PC-3 (cell line): ENCODE measurements around the gene SDSL. TPM values are rescaled to one million over a fixed set of nuclear protein-coding genes. Genes with fewer than 3 reads are reported as not detected.

Source experiments
- ATAC-seq: fragments of 200-7000 bp; cut with Tn5 transposase; 2 replicates; pipeline ENCODE4 v1.9.1; 2020; ENCODE audit warnings: mild to moderate bottlenecking, moderate library complexity
- BruUV-seq: library from RNA; stranded (reverse); fragments of 400-500 nt; replicated peaks from 2 replicates; lab custom pipeline; 2021; lab: Mats Ljungman, UMichigan
- CTCF ChIA-PET: fragments of 300-600 bp; sonication (Branson Sonifier 250); formaldehyde crosslinking; loops from one replicate; lab custom pipeline; 2022; ENCODE audit warnings: antibody characterized with exemption; lab: Charles Lee
- POLR2A ChIA-PET: fragments of 300-600 bp; sonication (Branson Sonifier 250); formaldehyde crosslinking; loops from one replicate; lab custom pipeline; 2022; ENCODE audit warnings: antibody characterized with exemption; ENCODE audit not compliant: unreplicated experiment; lab: Charles Lee
- DNase-seq: peaks from one replicate; pipeline ENCODE4 v3.0.0-alpha.2; 2015
- H2AFZ ChIP-seq: fragments of 300-600 bp; sonication (generic); 2 replicates; pipeline ENCODE4 v1.6.0; 2016; ENCODE audit warnings: antibody characterized with exemption, low read length
- H3F3A ChIP-seq: fragments of 300-600 bp; sonication (generic); one replicate; pipeline ENCODE4 v1.6.0; 2017; ENCODE audit warnings: antibody characterized with exemption, low read length, control low read depth, mild to moderate bottlenecking; ENCODE audit not compliant: unreplicated experiment
- H3K27ac ChIP-seq: fragments of 300-600 bp; sonication (generic); 2 replicates; pipeline ENCODE4 v1.5.1; 2016; ENCODE audit warnings: mild to moderate bottlenecking, low read length
- H3K27me3 ChIP-seq: fragments of 300-600 bp; sonication (generic); 2 replicates; pipeline ENCODE4 v1.6.1; 2016; ENCODE audit warnings: low read length, mixed read lengths
- H3K36me3 ChIP-seq: fragments of 300-600 bp; sonication (generic); 2 replicates; pipeline ENCODE4 v1.6.1; 2016; ENCODE audit warnings: low read depth, mixed run types, low read length, mixed read lengths
- H3K4me1 ChIP-seq: fragments of 300-600 bp; sonication (generic); 2 replicates; pipeline ENCODE4 v1.5.1; 2016; ENCODE audit warnings: low read length; ENCODE audit not compliant: insufficient read depth
- H3K4me2 ChIP-seq: fragments of 300-600 bp; sonication (generic); 2 replicates; pipeline ENCODE4 v1.6.0; 2016; ENCODE audit warnings: low read length
- H3K4me3 ChIP-seq: fragments of 300-600 bp; sonication (generic); 2 replicates; pipeline ENCODE4 v1.5.1; 2016; ENCODE audit warnings: mild to moderate bottlenecking, low read length, mixed read lengths
- H3K79me2 ChIP-seq: fragments of 300-600 bp; sonication (generic); 2 replicates; pipeline ENCODE4 v1.6.1; 2017; ENCODE audit warnings: low read length, mixed read lengths
- H3K9ac ChIP-seq: fragments of 300-600 bp; sonication (generic); 2 replicates; pipeline ENCODE4 v1.6.0; 2016; ENCODE audit warnings: mild to moderate bottlenecking, low read length
- H3K9me2 ChIP-seq: fragments of 300-600 bp; sonication (generic); replicated peaks from 2 replicates; pipeline ENCODE4 v1.6.1; 2016; ENCODE audit warnings: mixed run types, low read length, mixed read lengths
- H3K9me3 ChIP-seq: fragments of 300-600 bp; sonication (generic); 2 replicates; pipeline ENCODE4 v1.6.1; 2016; ENCODE audit warnings: low read length, mixed read lengths
- H4K20me1 ChIP-seq: fragments of 300-600 bp; sonication (generic); 2 replicates; pipeline ENCODE4 v1.6.1; 2016; ENCODE audit warnings: low read length, mixed read lengths
- EZH2 ChIP-seq: fragments of 300-600 bp; sonication (generic); IDR thresholded peaks from one replicate; pipeline ENCODE4 v1.6.1; 2017; ENCODE audit warnings: antibody characterized with exemption, mild to moderate bottlenecking, low read length; ENCODE audit not compliant: unreplicated experiment
- EZH2phosphoT487 ChIP-seq: fragments of 300-600 bp; sonication (generic); IDR thresholded peaks from 2 replicates; pipeline ENCODE4 v1.6.1; 2018; ENCODE audit warnings: mild to moderate bottlenecking, antibody characterized with exemption, low read length, borderline replicate concordance
- intact Hi-C: fragments of 100-400 bp; cut with micrococcal nuclease; formaldehyde crosslinking; loops from 2 replicates; pipeline ENCODE4 v1.9.0; 2023
- total RNA-seq: library from RNA; depleted of rRNA; stranded (reverse); fragments of >200 nt; gene quantifications from 2 replicates; pipeline ENCODE4 v1.2.3, GENCODE V29; 2014
- TF ChIP-seq, protein P1 (sequence below): fragments of 300-600 bp; sonication (generic); conservative IDR thresholded peaks from 2 replicates; pipeline ENCODE4 v1.5.1; 2017; ENCODE audit warnings: antibody characterized with exemption, low read depth, mild to moderate bottlenecking, low read length

The SDSL gene
- total RNA-seq, 1 experiment from 2014 or later = 14.0 TPM

DNA sequence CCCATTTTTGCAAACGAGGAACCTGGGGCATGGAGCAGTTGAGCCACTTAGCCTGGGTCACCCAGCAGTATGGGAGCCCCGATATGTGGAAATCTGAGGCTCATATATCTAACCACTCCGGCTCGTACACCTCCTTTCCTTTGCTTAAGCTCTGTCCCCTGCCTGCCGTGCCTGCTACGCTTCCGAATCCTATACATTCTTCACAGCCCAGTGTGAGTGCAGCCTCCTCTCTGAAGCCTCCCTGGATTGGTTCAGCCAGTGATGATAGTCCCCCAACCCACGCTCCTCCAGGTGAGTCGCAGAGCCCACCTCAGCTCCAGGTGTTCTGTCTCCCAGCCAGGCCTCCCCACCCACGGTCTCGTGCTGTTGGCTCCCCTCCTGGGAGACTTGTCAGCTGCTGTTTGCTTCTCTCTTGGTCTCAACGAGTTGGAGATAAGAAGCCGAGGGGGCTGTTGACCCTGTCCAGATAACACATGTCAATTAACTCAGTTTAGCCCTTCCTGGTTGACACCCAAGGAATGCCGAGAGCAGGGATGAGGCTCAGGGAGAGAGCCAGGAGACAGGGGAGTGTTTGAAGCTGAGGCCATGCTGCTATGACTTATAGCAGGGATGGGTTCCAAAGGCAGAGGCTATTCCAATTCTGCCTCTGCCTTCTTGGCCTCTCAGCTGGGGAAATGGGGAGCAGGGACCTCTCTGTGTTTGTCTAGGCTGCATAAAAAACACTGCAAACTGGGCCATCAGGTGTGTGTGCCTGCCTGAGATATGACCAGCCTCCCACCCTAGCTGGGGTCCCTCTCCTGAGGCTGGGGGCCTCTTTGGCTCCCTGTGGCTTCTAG is 19.0 kb downstream of the SDSL start:
- DNase-seq (no peak), ATAC-seq (no peak)
- Histone ChIP-seq H3K4me1 (no peaks in the 10 kb centered on the region), H3F3A (no peaks in the 10 kb centered on the region), H3K36me3 (no peaks in the 10 kb centered on the region), H2AFZ (no peak overlapping the region), H3K9me3 (no peaks in the 10 kb centered on the region), H4K20me1 (no peaks in the 10 kb centered on the region), H3K4me3 (no peak overlapping the region), H3K4me2 (no peak overlapping the region), H3K9me2 (no peaks in the 10 kb centered on the region), H3K9ac (no peak overlapping the region), H3K27ac (no peak overlapping the region), H3K27me3 (no peaks in the 10 kb centered on the region), H3K79me2 (no peaks in the 10 kb centered on the region)
- TF ChIP-seq EZH2phosphoT487 (no peak), EZH2 (no peak)
- TF ChIP-seq, protein P1, sequence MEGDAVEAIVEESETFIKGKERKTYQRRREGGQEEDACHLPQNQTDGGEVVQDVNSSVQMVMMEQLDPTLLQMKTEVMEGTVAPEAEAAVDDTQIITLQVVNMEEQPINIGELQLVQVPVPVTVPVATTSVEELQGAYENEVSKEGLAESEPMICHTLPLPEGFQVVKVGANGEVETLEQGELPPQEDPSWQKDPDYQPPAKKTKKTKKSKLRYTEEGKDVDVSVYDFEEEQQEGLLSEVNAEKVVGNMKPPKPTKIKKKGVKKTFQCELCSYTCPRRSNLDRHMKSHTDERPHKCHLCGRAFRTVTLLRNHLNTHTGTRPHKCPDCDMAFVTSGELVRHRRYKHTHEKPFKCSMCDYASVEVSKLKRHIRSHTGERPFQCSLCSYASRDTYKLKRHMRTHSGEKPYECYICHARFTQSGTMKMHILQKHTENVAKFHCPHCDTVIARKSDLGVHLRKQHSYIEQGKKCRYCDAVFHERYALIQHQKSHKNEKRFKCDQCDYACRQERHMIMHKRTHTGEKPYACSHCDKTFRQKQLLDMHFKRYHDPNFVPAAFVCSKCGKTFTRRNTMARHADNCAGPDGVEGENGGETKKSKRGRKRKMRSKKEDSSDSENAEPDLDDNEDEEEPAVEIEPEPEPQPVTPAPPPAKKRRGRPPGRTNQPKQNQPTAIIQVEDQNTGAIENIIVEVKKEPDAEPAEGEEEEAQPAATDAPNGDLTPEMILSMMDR = no peak
- POLR2A ChIA-PET = no interaction called here
- intact Hi-C loops = no loop called here
- BruUV-seq = no TSS peak
- CTCF ChIA-PET = no interaction called here

DNA sequence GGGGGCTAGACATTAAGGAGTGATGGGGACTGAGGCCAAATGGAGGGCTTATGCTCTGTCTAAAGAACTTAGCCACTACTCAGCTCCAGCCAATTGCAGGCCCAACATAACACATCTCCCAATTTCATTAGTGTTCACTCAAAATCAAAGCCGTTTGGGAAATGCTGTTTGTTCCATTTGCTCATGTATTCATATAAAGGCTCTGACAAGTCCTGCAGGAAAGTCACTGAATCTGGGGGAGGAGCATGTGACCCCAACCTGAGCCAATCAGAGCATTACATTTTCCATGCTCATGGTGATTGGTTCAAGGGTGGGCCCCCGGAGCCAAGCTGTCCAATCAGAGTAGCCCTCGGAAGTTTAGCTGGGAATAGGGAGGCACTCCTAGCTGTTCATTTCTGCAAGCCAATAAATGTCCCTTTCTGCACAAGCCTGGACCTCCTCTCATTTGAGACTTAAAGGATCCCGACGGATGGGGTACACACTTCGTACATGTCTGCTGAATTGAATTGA is 20.9 kb downstream of the SDSL start:
- DNase-seq = no peak
- CTCF ChIA-PET = no interaction called here
- BruUV-seq = no TSS peak

More for the DNA sequence above, 20.9 kb downstream of the SDSL start:
- TF ChIP-seq EZH2 (no peak), EZH2phosphoT487 (no peak)
- TF ChIP-seq, protein P1 = no peak
- Histone ChIP-seq H2AFZ (no peak overlapping the region), H3K79me2 (no peaks in the 10 kb centered on the region), H3K9me2 (no peaks in the 10 kb centered on the region), H3K4me3 (no peak overlapping the region), H4K20me1 (no peaks in the 10 kb centered on the region), H3K9ac (no peak overlapping the region), H3K9me3 (no peaks in the 10 kb centered on the region), H3K4me2 (no peak overlapping the region), H3K4me1 (no peaks in the 10 kb centered on the region), H3K27ac (no peak overlapping the region), H3K36me3 (no peaks in the 10 kb centered on the region), H3K27me3 (no peaks in the 10 kb centered on the region), H3F3A (no peaks in the 10 kb centered on the region)
- no peak for ATAC-seq
- intact Hi-C loops = no loop called here
- POLR2A ChIA-PET = interaction anchor here (0.6 kb wide), 1 partner anchor 108 kb away, joined by 17 read pairs; no protein-coding TSS in a partner anchor
